Endodermal cell (in vitro differentiated cells): ENCODE data around the gene CAMK4. TPM values are rescaled to one million over a fixed set of nuclear protein-coding genes. Genes with fewer than 3 reads are reported as not detected.

ENCODE experiments used
- DNase-seq: peaks from one replicate; pipeline ENCODE4 v3.0.0-alpha.2; 2017
- H3K27ac ChIP-seq: 2 replicates; pipeline ENCODE4 v1.5.1; 2013; ENCODE audit warnings: mild to moderate bottlenecking, low read depth, low read length, moderate library complexity
- H3K27me3 ChIP-seq: 2 replicates; pipeline ENCODE4 v1.6.1; 2013; ENCODE audit warnings: mild to moderate bottlenecking, low read length, moderate library complexity; ENCODE audit not compliant: insufficient read depth, control insufficient read depth, poor library complexity, severe bottlenecking
- H3K36me3 ChIP-seq: 2 replicates; pipeline ENCODE4 v1.7.0; 2013; ENCODE audit warnings: mild to moderate bottlenecking, low read length, moderate library complexity; ENCODE audit not compliant: control insufficient read depth, insufficient read depth
- H3K4me1 ChIP-seq: one replicate; pipeline ENCODE4 v1.7.0; 2013; ENCODE audit warnings: low read length; ENCODE audit not compliant: control insufficient read depth, insufficient read depth
- H3K4me3 ChIP-seq: 2 replicates; pipeline ENCODE4 v1.5.1; 2013; ENCODE audit warnings: mild to moderate bottlenecking, low read length, moderate library complexity
- H3K9ac ChIP-seq: 2 replicates; pipeline ENCODE4 v1.6.1; 2013; ENCODE audit warnings: mild to moderate bottlenecking, low read length, moderate library complexity; ENCODE audit not compliant: poor library complexity, severe bottlenecking; ENCODE audit errors: extremely low read depth
- H3K9me3 ChIP-seq: 2 replicates; pipeline ENCODE4 v1.6.1; 2013; ENCODE audit warnings: mild to moderate bottlenecking, low read length, moderate library complexity; ENCODE audit not compliant: control insufficient read depth
- H3K27ac Mint-ChIP-seq: 2 replicates; pipeline ENCODE4 v1.8.0; 2020; ENCODE audit warnings: mixed read lengths
- H3K27me3 Mint-ChIP-seq: 2 replicates; pipeline ENCODE4 v1.8.0; 2021; ENCODE audit warnings: mild to moderate bottlenecking, mixed read lengths; ENCODE audit not compliant: insufficient read depth
- H3K36me3 Mint-ChIP-seq: 2 replicates; pipeline ENCODE4 v1.8.0; 2020; ENCODE audit warnings: low read depth, mixed read lengths
- H3K4me1 Mint-ChIP-seq: 2 replicates; pipeline ENCODE4 v1.8.0; 2020; ENCODE audit warnings: mixed read lengths
- H3K4me3 Mint-ChIP-seq: 2 replicates; pipeline ENCODE4 v1.8.0; 2020; ENCODE audit warnings: mild to moderate bottlenecking, moderate library complexity, mixed read lengths
- H3K9me3 Mint-ChIP-seq: 2 replicates; pipeline ENCODE4 v1.8.0; 2020; ENCODE audit warnings: mild to moderate bottlenecking, mixed read lengths
- CTCF ChIP-seq: fragments of 200-600 bp; sonication (generic); conservative IDR thresholded peaks from 2 replicates; pipeline ENCODE4 v1.5.0; 2021; ENCODE audit warnings: antibody characterized with exemption, mild to moderate bottlenecking
- WGBS, 2 experiments: methylation state at CpG; one replicate each; pipeline versions ENCODE4 v1.1.5 to v1.1.7; 2013; ENCODE audit warnings: missing lambda C conversion rate in 2 of 2, mixed read lengths in 1 of 2; ENCODE audit not compliant: insufficient coverage in 1 of 2, insufficient read length in 1 of 2; 5-methylcytosine and 5-hydroxymethylcytosine counted together
- total RNA-seq, 2 donors: library from RNA; stranded (reverse); fragmentation: NEBNext Ultra II Directional in 1 of 2; extraction: Animal tissue kit (Norgen Biotek cat#: 25700) in 1 of 2; gene quantifications; 2 replicates in 1 of 2; 3 replicates in 1 of 2; pipeline ENCODE4 v1.2.1, GENCODE V29; 2021

CAMK4 gene
- total RNA-seq, 2 donors from 2014 or later = 2.8 to 3.9 TPM

DNA sequence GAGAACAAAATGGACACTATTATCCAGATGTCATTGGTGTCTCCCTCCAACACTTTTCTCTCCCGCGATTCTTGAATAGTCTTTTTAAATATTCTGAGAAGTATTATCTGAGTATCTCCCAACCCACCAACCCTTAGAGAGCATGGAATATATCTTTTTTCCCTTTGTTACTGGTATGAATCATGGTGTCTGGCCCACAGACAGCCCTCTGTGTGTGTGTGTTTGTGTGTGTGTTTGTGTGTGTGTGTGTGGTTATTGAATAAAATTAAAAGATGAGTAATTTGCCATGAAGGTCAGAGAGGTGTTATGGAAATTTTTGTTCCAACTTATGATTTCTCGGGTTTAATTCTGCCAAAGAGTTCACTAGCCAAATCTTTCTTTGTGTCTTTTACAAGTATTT, 47.7 kb downstream of the CAMK4 start:
- Histone ChIP-seq H3K4me3 (no peak overlapping the region), H3K4me1 (no peaks in the 10 kb centered on the region), H3K27ac (no peak overlapping the region), H3K9me3 (no peaks in the 10 kb centered on the region), H3K36me3 (no peaks in the 10 kb centered on the region), H3K9ac (no peak overlapping the region), H3K27me3 (no peaks in the 10 kb centered on the region)
- Mint-ChIP-seq H3K4me1 (no peaks in the 10 kb centered on the region), H3K36me3 (no peaks in the 10 kb centered on the region), H3K27ac (no peak overlapping the region), H3K4me3 (no peak overlapping the region), H3K9me3 (no peaks in the 10 kb centered on the region), H3K27me3 (no peaks in the 10 kb centered on the region)
- WGBS, 2 experiments = 94% methylated on average over 3 of the region's 3 CpGs; no CpG with 5 or more reads in 1 of the 2 experiments
- DNase-seq = no peak
- no peak for TF ChIP-seq CTCF

DNA sequence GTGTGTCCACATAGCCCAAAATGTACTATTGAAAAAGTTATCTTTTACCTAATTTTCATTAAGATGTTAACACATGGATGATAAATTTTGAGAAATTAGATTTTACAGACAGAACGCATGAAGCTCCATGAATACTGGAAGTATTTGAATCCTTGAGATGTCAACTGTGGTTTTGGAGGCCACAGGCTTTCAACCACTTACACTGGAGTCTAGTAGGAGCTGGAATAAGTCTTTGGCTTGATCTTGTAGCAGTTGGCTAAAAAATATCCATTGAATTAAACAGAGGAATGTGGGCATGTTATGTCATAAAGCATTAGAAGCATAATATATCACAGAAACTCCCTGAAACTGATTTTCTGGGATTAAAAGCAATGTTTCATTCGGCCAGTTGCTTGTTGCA, 52.9 kb downstream of the CAMK4 start:
- H3K27ac Mint-ChIP-seq = no peak overlapping the region
- no peaks in the 10 kb centered on the region for H3K27me3 ChIP-seq
- no peaks in the 10 kb centered on the region for H3K4me1 Mint-ChIP-seq
- H3K9ac ChIP-seq = no peak overlapping the region
- no peaks in the 10 kb centered on the region for H3K27me3 Mint-ChIP-seq
- no peak overlapping the region for H3K4me3 Mint-ChIP-seq
- no peaks in the 10 kb centered on the region for H3K9me3 Mint-ChIP-seq
- no peak overlapping the region for H3K27ac ChIP-seq
- H3K4me3 ChIP-seq = no peak overlapping the region
- WGBS, 2 experiments = 90 to 100% methylated on average over 1 to 2 of the region's 2 CpGs
- no peaks in the 10 kb centered on the region for H3K9me3 ChIP-seq
- no peaks in the 10 kb centered on the region for H3K36me3 ChIP-seq
- no peak for DNase-seq
- no peaks in the 10 kb centered on the region for H3K36me3 Mint-ChIP-seq
- no peaks in the 10 kb centered on the region for H3K4me1 ChIP-seq
- TF ChIP-seq CTCF = no peak

DNA sequence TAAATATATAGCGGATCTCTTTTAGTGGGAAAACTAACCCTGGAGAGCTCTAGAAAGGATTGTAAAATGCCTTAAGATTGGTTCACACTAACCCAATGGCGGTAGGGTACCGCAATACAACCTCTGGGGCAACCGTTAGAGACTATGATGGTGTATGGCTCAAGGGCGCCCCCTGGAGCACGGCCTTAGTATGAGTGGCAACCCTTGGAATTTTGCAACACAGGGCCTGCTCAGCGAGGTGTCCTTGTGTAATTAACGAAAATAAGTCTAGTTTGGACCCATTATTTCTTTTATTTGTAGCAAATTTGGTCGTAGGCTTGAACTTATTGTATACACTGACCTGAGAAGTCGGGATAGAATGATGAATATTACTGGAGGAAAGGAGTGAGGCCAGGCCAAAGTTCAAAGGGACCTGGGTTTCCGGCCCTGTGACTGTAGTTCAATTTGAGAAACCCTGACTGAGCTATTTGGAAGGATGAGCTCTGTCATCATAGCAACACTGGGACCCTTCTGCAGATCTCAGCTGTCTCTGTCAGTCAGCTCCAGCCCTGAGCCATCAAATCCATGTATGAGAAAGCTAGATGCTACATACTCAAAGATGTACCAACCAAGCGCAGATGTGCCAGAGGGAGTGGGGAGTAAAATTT, 54.8 kb downstream of the CAMK4 start:
- WGBS, 2 experiments = 26 to 28% methylated on average over 8 to 12 of the region's 12 CpGs
- Mint-ChIP-seq H3K9me3 (no peaks in the 10 kb centered on the region), H3K4me3 (no peak overlapping the region), H3K27me3 (no peaks in the 10 kb centered on the region), H3K4me1 (no peaks in the 10 kb centered on the region), H3K27ac (no peak overlapping the region), H3K36me3 (no peaks in the 10 kb centered on the region)
- H3K9ac ChIP-seq = no peak overlapping the region
- no peak overlapping the region for H3K27ac ChIP-seq
- no peaks in the 10 kb centered on the region for H3K4me1 ChIP-seq
- H3K9me3 ChIP-seq = no peaks in the 10 kb centered on the region
- H3K27me3 ChIP-seq = no peaks in the 10 kb centered on the region
- TF ChIP-seq CTCF = peak; percentile 97
- H3K36me3 ChIP-seq = no peaks in the 10 kb centered on the region
- peak; percentile 95 for DNase-seq
- no peak overlapping the region for H3K4me3 ChIP-seq
